Endothelial cell of umbilical vein (primary cell): ENCODE measurements around the gene LCE2C. TPM values are rescaled to one million over a fixed set of nuclear protein-coding genes. Genes with fewer than 3 reads are reported as not detected.

ENCODE experiments used
- BruUV-seq: library from RNA; stranded (reverse); fragments of 400-500 nt; replicated peaks from 2 replicates; lab custom pipeline; 2021; lab: Mats Ljungman, UMichigan
- CTCF ChIA-PET: fragments of 300-600, 350-600 bp; sonication (Branson Sonifier 250); formaldehyde crosslinking; loops from one replicate; lab custom pipeline; 2021; ENCODE audit warnings: antibody characterized with exemption, inconsistent platforms; lab: Charles Lee
- POLR2A ChIA-PET: fragments of 300-600, 350-600 bp; sonication (Branson Sonifier 250); formaldehyde crosslinking; loops from one replicate; lab custom pipeline; 2021; ENCODE audit warnings: antibody characterized with exemption, inconsistent platforms; lab: Charles Lee
- DNase-seq: peaks from one replicate; pipeline ENCODE4 v3.0.0-alpha.2; 2011; ENCODE audit warnings: low read depth, low spot score
- FAIRE-seq: peaks from 2 replicates; lab custom pipeline; 2011; peaks lifted over from hg19 to GRCh38; lab: Jason Lieb, UNC
- H2AFZ ChIP-seq: 2 replicates; pipeline ENCODE4 v1.6.0; 2012; ENCODE audit warnings: low read depth, low read length, control low read depth, inconsistent platforms
- H3K27ac ChIP-seq: 2 replicates; pipeline ENCODE4 v1.5.1; 2011; ENCODE audit warnings: low read depth, mild to moderate bottlenecking, control low read depth, low read length, moderate library complexity; ENCODE audit not compliant: insufficient read depth
- H3K27me3 ChIP-seq, 2 experiments: 2 replicates each; pipeline versions ENCODE4 v1.6.0 to v1.6.1; 2011; ENCODE audit warnings: low read length in 2 of 2, mixed read lengths in 1 of 2; ENCODE audit not compliant: control insufficient read depth in 2 of 2, insufficient read depth in 2 of 2
- H3K36me3 ChIP-seq, 2 experiments: 2 replicates in 1 of 2; 3 replicates in 1 of 2; pipeline ENCODE4 v1.5.1; 2011; ENCODE audit warnings: low read length in 2 of 2, mild to moderate bottlenecking in 1 of 2, moderate library complexity in 1 of 2; ENCODE audit not compliant: control insufficient read depth in 2 of 2, insufficient read depth in 2 of 2; ENCODE audit errors: extremely low read depth in 1 of 2
- H3K4me1 ChIP-seq: 3 replicates; pipeline ENCODE4 v1.5.1; 2011; ENCODE audit warnings: mild to moderate bottlenecking, low read length; ENCODE audit not compliant: control insufficient read depth, insufficient read depth; ENCODE audit errors: extremely low read depth
- H3K4me2 ChIP-seq: 2 replicates; pipeline ENCODE4 v1.6.1; 2011; ENCODE audit warnings: low read length, control low read depth, mixed read lengths; ENCODE audit not compliant: insufficient read depth
- H3K4me3 ChIP-seq, 3 experiments: fragments of 200-600 bp in 1 of 3; sonication (generic), shearing (Covaris generic) in 1 of 3; replicated peaks in 1 of 3; 2 replicates each; pipeline ENCODE4 v1.5.1; 2011 to 2016; ENCODE audit warnings: control low read depth in 3 of 3, low read length in 3 of 3, mild to moderate bottlenecking in 2 of 3, inconsistent platforms in 1 of 3, low read depth in 1 of 3, moderate library complexity in 1 of 3; ENCODE audit not compliant: insufficient read depth in 1 of 3
- H3K79me2 ChIP-seq: 2 replicates; pipeline ENCODE4 v1.6.0; 2012; ENCODE audit warnings: low read length, inconsistent platforms; ENCODE audit not compliant: control insufficient read depth, insufficient read depth
- H3K9ac ChIP-seq: replicated peaks from 2 replicates; pipeline ENCODE3; 2011; ENCODE audit warnings: low read length, control low read depth; ENCODE audit not compliant: insufficient read depth; ENCODE audit errors: extremely low read depth
- H3K9me1 ChIP-seq: replicated peaks from 3 replicates; pipeline ENCODE4 v1.6.0; 2011; ENCODE audit warnings: mild to moderate bottlenecking, low read length; ENCODE audit not compliant: control insufficient read depth, insufficient read depth; ENCODE audit errors: extremely low read depth
- H3K9me3 ChIP-seq: replicated peaks from 2 replicates; pipeline ENCODE4 v1.5.1; 2012; ENCODE audit warnings: low read length, inconsistent platforms; ENCODE audit not compliant: control insufficient read depth, insufficient read depth
- H4K20me1 ChIP-seq: replicated peaks from 2 replicates; pipeline ENCODE3; 2011; ENCODE audit warnings: mild to moderate bottlenecking, low read length; ENCODE audit not compliant: control insufficient read depth, insufficient read depth; ENCODE audit errors: extremely low read depth
- EZH2 ChIP-seq: IDR thresholded peaks from 2 replicates; pipeline ENCODE4 v1.6.1; 2012; ENCODE audit warnings: borderline replicate concordance, low read depth, mild to moderate bottlenecking, moderate library complexity, low read length, inconsistent platforms; ENCODE audit not compliant: severe bottlenecking
- FOS ChIP-seq: IDR thresholded peaks from 2 replicates; pipeline ENCODE4 v1.6.1; 2011; ENCODE audit warnings: mild to moderate bottlenecking, low read length, moderate library complexity, borderline replicate concordance; ENCODE audit not compliant: insufficient read depth
- GATA2 ChIP-seq: IDR thresholded peaks from 2 replicates; pipeline ENCODE4 v1.7.0; 2011; ENCODE audit warnings: low read depth, mild to moderate bottlenecking, moderate library complexity, mixed read lengths, low read length; ENCODE audit not compliant: insufficient read length, insufficient read depth
- JUN ChIP-seq: IDR thresholded peaks from 2 replicates; pipeline ENCODE4 v1.6.1; 2011; ENCODE audit warnings: borderline replicate concordance, low read depth; ENCODE audit not compliant: insufficient read length, insufficient read depth
- MYC ChIP-seq: IDR thresholded peaks from one replicate; pipeline ENCODE4 v1.6.1; 2011; ENCODE audit warnings: mild to moderate bottlenecking, low read depth, low read length
- POLR2A ChIP-seq: IDR thresholded peaks from 2 replicates; pipeline ENCODE4 v1.6.1; 2012; ENCODE audit warnings: low read depth, mild to moderate bottlenecking, control low read depth, low read length
- POLR2AphosphoS5 ChIP-seq: IDR thresholded peaks from 2 replicates; pipeline ENCODE4 v1.6.1; 2012; ENCODE audit warnings: low read depth, mild to moderate bottlenecking, control low read depth, low read length, moderate library complexity; ENCODE audit not compliant: insufficient read depth
- dilution Hi-C: fragments of 300-500 bp; cut with MboI; formaldehyde crosslinking; loops from one replicate; pipeline ENCODE4 v1.15.0; 2019; ENCODE audit warnings: low sequenced_read_pairs; ENCODE audit not compliant: extremely low pct_ligation_motif_present
- intact Hi-C: fragments of 100-400 bp; cut with micrococcal nuclease; formaldehyde crosslinking; loops from one replicate; pipeline ENCODE4 v1.10.0; 2022
- polyA plus RNA-seq, 4 experiments: library from polyadenylated mRNA; depleted of rRNA in 3 of 4; stranded (reverse) in 3 of 4; unstranded in 1 of 4; fragments of >200 nt; gene quantifications; 2 replicates each; pipeline versions ENCODE4 v1.2.1 to v1.2.3, GENCODE V29; 2011 to 2012; ENCODE audit warnings: missing spikeins in 1 of 4
- total RNA-seq: library from RNA; stranded (reverse); gene quantifications from 2 replicates; pipeline ENCODE4 v1.2.3, GENCODE V29; 2021
- TF ChIP-seq, protein P1 (sequence below): IDR thresholded peaks from 2 replicates; pipeline ENCODE4 v1.6.1; 2011; ENCODE audit not compliant: insufficient read depth, insufficient read length
- TF ChIP-seq, protein P2 (sequence below), 2 donors: IDR thresholded peaks; 1 replicate in 1 of 2; 2 replicates in 1 of 2; pipeline ENCODE4 v1.5.1; 2011; ENCODE audit warnings: low read length in 2 of 2, mild to moderate bottlenecking in 2 of 2, moderate library complexity in 2 of 2, control low read depth in 1 of 2, inconsistent platforms in 1 of 2, low read depth in 1 of 2; ENCODE audit not compliant: insufficient read depth in 1 of 2; ENCODE audit errors: extremely low read depth in 1 of 2

Gene LCE2C
- total and polyA plus RNA-seq, 2 donors (not counting 3 experiments of a cell fraction or from before 2014, with no cell fraction given): not detected

DNA sequence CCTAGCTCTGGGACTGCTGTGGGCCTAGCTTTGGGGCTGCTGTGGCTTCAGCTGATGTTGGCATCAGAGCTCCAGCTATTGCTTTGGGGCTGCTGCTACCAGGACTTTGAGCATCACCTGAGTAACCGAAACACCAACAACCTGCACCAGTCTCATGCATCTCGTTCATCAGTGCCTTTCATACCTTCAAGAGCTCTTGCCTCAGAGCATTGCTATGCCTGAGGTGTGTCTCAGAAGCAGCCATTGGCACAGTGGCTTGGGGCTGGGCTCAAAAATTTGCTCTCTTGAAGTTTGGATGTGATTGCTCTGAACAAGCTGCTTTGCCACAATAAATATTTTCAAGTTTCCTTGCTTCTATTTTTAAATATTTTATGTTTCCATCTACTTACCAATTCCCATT lies 18.6 kb upstream of the LCE2C start:
- intact Hi-C loops (no loop called here), dilution Hi-C loops (no loop called here)
- Histone ChIP-seq H4K20me1 (no peaks in the 10 kb centered on the region), H3K9me3 (no peaks in the 10 kb centered on the region), H3K9ac (no peak overlapping the region), H3K36me3 (no peaks in the 10 kb centered on the region), H3K4me2 (no peak overlapping the region), H3K4me1 (no peaks in the 10 kb centered on the region), H3K79me2 (no peaks in the 10 kb centered on the region), H3K9me1 (no peaks in the 10 kb centered on the region), H2AFZ (no peak overlapping the region), H3K27ac (no peak overlapping the region), H3K4me3 (no peak overlapping the region), H3K27me3 (no peaks in the 10 kb centered on the region)
- ChIA-PET CTCF (interaction anchor here (1.0 kb wide), 1 partner anchor 572 kb away, joined by 3 read pairs; no protein-coding TSS in a partner anchor), POLR2A (no interaction called here)
- DNase-seq: no peak
- TF ChIP-seq JUN: no peak
- no peak for TF ChIP-seq POLR2AphosphoS5
- TF ChIP-seq EZH2: no peak
- TF ChIP-seq, protein P1, sequence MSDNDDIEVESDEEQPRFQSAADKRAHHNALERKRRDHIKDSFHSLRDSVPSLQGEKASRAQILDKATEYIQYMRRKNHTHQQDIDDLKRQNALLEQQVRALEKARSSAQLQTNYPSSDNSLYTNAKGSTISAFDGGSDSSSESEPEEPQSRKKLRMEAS: no peak
- TF ChIP-seq MYC: no peak
- TF ChIP-seq POLR2A: no peak
- no peak for TF ChIP-seq GATA2
- TF ChIP-seq, protein P2, sequence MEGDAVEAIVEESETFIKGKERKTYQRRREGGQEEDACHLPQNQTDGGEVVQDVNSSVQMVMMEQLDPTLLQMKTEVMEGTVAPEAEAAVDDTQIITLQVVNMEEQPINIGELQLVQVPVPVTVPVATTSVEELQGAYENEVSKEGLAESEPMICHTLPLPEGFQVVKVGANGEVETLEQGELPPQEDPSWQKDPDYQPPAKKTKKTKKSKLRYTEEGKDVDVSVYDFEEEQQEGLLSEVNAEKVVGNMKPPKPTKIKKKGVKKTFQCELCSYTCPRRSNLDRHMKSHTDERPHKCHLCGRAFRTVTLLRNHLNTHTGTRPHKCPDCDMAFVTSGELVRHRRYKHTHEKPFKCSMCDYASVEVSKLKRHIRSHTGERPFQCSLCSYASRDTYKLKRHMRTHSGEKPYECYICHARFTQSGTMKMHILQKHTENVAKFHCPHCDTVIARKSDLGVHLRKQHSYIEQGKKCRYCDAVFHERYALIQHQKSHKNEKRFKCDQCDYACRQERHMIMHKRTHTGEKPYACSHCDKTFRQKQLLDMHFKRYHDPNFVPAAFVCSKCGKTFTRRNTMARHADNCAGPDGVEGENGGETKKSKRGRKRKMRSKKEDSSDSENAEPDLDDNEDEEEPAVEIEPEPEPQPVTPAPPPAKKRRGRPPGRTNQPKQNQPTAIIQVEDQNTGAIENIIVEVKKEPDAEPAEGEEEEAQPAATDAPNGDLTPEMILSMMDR (IDR thresholded peaks at IDR 0.05; ENCODE audit: extremely low read depth in 1 of 2, insufficient read depth in 1 of 2, low read depth in 1 of 2, low read length in 2 of 2): no peak
- no peak for TF ChIP-seq FOS
- FAIRE-seq: no peak
- no TSS peak for BruUV-seq
